ENCODE data around the gene GLRA3. TPM values are rescaled to one million over a fixed set of nuclear protein-coding genes. Genes with fewer than 3 reads are reported as not detected.

The GLRA3 gene
- total and polyA plus RNA-seq, 2 of the 8 experiments (the other 6 are each of a cell fraction or from before 2014, with no cell fraction given) = 0.02 TPM; not detected in 1

- no peak for TF ChIP-seq CHD7 (IDR thresholded peaks at IDR 0.05; ENCODE audit: insufficient replicate concordance, low read length)
Observed at GRCh38 chr4:174763454-174764104, 65.5 kb downstream of the GLRA3 start (continued).

Measured in H1 (cell line).